Measurements from ENCODE around the gene KLC1.

The KLC1 gene

DNA sequence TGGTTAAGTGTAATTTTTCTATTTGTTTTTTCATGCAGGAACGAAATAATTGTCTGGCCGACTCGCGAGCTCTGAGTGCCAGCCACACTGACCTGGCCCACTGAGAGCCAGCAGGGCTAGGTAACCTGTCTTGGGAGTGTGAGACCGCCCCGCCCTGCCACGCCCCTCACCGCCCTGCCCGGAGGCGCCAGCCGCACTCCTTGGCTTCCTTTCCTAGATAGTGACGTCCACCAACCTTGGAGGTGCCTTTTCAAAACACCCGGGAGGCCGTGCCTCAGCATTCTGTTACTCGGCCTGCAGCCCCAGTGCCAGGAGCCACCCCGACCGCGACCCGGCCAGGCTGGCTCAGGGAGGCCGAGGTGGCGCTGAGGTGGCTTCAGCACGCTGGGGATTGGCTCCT lies 64.5 kb downstream of the KLC1 start:
- no peaks in the 10 kb centered on the region for H4K20me1 ChIP-seq (ENCODE audit: control insufficient read depth, insufficient read depth, low read depth, low read length)
- no peaks in the 10 kb centered on the region for H3K9me3 ChIP-seq (ENCODE audit: control insufficient read depth, insufficient read depth, low read length)
- peaks cover 46% of the 10 kb centered on the region for H3F3A ChIP-seq (ENCODE audit: control insufficient read depth, insufficient read depth)
- H3K4me1 ChIP-seq (ENCODE audit: control insufficient read depth, low read length): peaks cover 98% of the 10 kb centered on the region
- no peak overlapping the region for H3K4me2 ChIP-seq (ENCODE audit: low read length)
- no peaks in the 10 kb centered on the region for H3K27me3 ChIP-seq (ENCODE audit: control insufficient read depth, low read length)
- H3K4me3 ChIP-seq (ENCODE audit: low read length): no peak overlapping the region
- peaks cover 65% of the 10 kb centered on the region for H3K36me3 ChIP-seq (ENCODE audit: control insufficient read depth, low read length)
- no peak overlapping the region; the same call in 1 of the 2 replicates for H3K27ac ChIP-seq (ENCODE audit: low read depth, low read length)
- TF ChIP-seq, protein P1, sequence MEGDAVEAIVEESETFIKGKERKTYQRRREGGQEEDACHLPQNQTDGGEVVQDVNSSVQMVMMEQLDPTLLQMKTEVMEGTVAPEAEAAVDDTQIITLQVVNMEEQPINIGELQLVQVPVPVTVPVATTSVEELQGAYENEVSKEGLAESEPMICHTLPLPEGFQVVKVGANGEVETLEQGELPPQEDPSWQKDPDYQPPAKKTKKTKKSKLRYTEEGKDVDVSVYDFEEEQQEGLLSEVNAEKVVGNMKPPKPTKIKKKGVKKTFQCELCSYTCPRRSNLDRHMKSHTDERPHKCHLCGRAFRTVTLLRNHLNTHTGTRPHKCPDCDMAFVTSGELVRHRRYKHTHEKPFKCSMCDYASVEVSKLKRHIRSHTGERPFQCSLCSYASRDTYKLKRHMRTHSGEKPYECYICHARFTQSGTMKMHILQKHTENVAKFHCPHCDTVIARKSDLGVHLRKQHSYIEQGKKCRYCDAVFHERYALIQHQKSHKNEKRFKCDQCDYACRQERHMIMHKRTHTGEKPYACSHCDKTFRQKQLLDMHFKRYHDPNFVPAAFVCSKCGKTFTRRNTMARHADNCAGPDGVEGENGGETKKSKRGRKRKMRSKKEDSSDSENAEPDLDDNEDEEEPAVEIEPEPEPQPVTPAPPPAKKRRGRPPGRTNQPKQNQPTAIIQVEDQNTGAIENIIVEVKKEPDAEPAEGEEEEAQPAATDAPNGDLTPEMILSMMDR (IDR thresholded peaks at IDR 0.05; ENCODE audit: low read depth, low read length, poor library complexity, severe bottlenecking): no peak
- no peak for TF ChIP-seq EZH2phosphoT487 (IDR thresholded peaks at IDR 0.05; ENCODE audit: borderline replicate concordance, low read length)
- no peaks in the 10 kb centered on the region for H3K9me2 ChIP-seq (replicated peaks; ENCODE audit: control insufficient read depth, low read length)
- H3K79me2 ChIP-seq (ENCODE audit: control insufficient read depth, low read length): peaks cover 61% of the 10 kb centered on the region

DNA sequence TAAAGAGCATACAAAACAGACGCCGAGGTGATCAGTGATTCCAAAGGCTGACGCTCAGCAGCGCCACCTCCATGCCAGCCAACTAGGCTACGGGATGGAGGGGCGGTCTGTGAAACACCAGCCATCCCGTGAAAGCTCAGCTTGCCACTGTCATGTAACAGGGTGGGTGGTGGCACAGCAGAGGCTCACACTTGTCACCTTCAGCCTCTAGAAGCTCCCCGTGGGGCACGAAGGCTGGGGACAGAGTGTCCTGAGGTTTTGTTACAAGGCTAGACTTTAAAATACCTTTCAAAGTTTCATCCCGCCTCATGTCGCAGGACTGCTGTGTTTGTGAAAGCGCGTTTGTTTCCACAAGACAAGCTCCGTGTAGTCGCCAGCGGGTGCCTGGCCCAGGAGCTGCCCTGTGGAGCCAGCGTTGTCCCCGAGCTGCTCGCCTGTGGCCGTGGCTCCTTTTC lies 65.6 kb downstream of the KLC1 start:
- H3K9me2 ChIP-seq (replicated peaks; ENCODE audit: control insufficient read depth, low read length): no peaks in the 10 kb centered on the region
- H3K79me2 ChIP-seq (ENCODE audit: control insufficient read depth, low read length): peaks cover 63% of the 10 kb centered on the region
- peaks cover 98% of the 10 kb centered on the region for H3K4me1 ChIP-seq (ENCODE audit: control insufficient read depth, low read length)
- peaks cover 74% of the 10 kb centered on the region for H3K36me3 ChIP-seq (ENCODE audit: control insufficient read depth, low read length)
- no peaks in the 10 kb centered on the region for H3K27me3 ChIP-seq (ENCODE audit: control insufficient read depth, low read length)
- H3K4me3 ChIP-seq (ENCODE audit: low read length): no peak overlapping the region
- no peaks in the 10 kb centered on the region for H3K9me3 ChIP-seq (ENCODE audit: control insufficient read depth, insufficient read depth, low read length)
- no peaks in the 10 kb centered on the region; the same call in 1 of the 2 replicates for H4K20me1 ChIP-seq (ENCODE audit: control insufficient read depth, insufficient read depth, low read depth, low read length)
- TF ChIP-seq EZH2phosphoT487 (IDR thresholded peaks at IDR 0.05; ENCODE audit: borderline replicate concordance, low read length): no peak
- TF ChIP-seq, protein P1 (IDR thresholded peaks at IDR 0.05; ENCODE audit: low read depth, low read length, poor library complexity, severe bottlenecking): peak; percentile 3
- peaks cover 42% of the 10 kb centered on the region for H3F3A ChIP-seq (ENCODE audit: control insufficient read depth, insufficient read depth)
- peak overlapping the region; percentile 36 for H3K4me2 ChIP-seq (ENCODE audit: low read length)
- H3K27ac ChIP-seq (ENCODE audit: low read depth, low read length): peak overlapping the region; percentile 14

DNA sequence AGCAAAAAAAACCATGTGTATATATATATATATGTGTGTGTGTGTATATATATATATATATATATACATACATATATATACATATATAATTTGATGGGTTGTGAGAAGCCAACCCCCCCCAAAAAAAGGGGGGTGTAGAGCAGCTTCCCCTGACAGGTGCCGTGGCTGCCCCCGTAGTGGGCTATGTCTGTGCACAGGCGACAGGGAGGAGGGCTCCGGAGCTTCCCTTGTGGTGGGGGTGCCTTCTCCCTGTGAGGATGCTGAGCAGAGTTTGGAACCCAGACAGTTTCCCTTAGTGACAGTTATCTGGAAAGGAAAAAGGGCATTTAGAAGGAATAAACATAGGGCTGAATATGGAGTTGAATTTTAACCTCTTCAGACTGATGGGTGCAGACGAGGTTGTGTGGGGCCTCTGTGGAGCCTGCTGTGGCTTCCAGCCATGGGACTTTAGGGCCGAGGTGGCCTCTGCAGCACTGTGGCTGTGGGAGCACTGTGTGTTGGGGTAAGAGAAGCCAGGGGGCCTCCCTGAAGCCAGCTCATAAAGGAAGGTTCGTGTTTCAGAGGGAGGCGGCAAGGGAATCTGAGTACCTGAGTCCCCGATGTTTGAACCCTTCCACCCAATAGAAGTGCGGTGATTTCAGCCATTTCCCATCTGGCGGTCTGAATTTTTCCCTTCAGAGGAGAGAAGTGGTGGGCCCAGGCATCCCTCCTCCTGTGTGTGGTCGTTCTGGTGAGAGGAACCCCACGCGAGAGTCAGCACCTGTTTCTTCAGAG lies 66.5 kb downstream of the KLC1 start:
- Histone ChIP-seq H3K27me3 (ENCODE audit: control insufficient read depth, low read length) (no peaks in the 10 kb centered on the region), H3K4me3 (ENCODE audit: low read length) (peak overlapping the region; percentile 52), H3K4me1 (ENCODE audit: control insufficient read depth, low read length) (peaks cover 98% of the 10 kb centered on the region), H3F3A (ENCODE audit: control insufficient read depth, insufficient read depth) (peaks cover 38% of the 10 kb centered on the region), H3K4me2 (ENCODE audit: low read length) (peak overlapping the region; percentile 69), H3K79me2 (ENCODE audit: control insufficient read depth, low read length) (peaks cover 61% of the 10 kb centered on the region), H3K9me2 (replicated peaks; ENCODE audit: control insufficient read depth, low read length) (no peaks in the 10 kb centered on the region), H3K9me3 (ENCODE audit: control insufficient read depth, insufficient read depth, low read length) (no peaks in the 10 kb centered on the region), H3K36me3 (ENCODE audit: control insufficient read depth, low read length) (peaks cover 78% of the 10 kb centered on the region), H3K27ac (ENCODE audit: low read depth, low read length) (peak overlapping the region; percentile 73), H4K20me1 (ENCODE audit: control insufficient read depth, insufficient read depth, low read depth, low read length) (no peaks in the 10 kb centered on the region; the same call in 1 of the 2 replicates)
- no peak for TF ChIP-seq EZH2phosphoT487 (IDR thresholded peaks at IDR 0.05; ENCODE audit: borderline replicate concordance, low read length)
- TF ChIP-seq, protein P1 (IDR thresholded peaks at IDR 0.05; ENCODE audit: low read depth, low read length, poor library complexity, severe bottlenecking): no peak

Data from DOHH2 (cell line).